Activated CD8-positive, alpha-beta memory T cell treated with anti-CD3 and anti-CD28 coated beads, Interleukin-2, amount 50 U/mL, for 24 hours (primary cell): Measurements from ENCODE around the gene FOSL1.
"Not testable (repeated sequence)": the region's sequence is repeated elsewhere in the genome, so short reads cannot be mapped to it uniquely, and the experiment has no call there.

Experiments used
- DNase-seq: peaks from one replicate; pipeline ENCODE4 v3.0.0-alpha.2; 2020; ENCODE audit errors: extremely low read depth

The FOSL1 gene

GRCh38 chr11:65852508-65853245 is 47.5 kb downstream of the FOSL1 start:
- DNase-seq, result no peak

GRCh38 chr11:65851811-65852507 is 48.2 kb downstream of the FOSL1 start:
- no peak for DNase-seq

GRCh38 chr11:65851083-65851579 is 49.1 kb downstream of the FOSL1 start:
- DNase-seq, result no peak

- no peak for DNase-seq
Measured at GRCh38 chr11:65850217-65851082, 49.7 kb downstream of the FOSL1 start.

- no peak for DNase-seq
Measured at GRCh38 chr11:65849771-65850216, 50.4 kb downstream of the FOSL1 start.

GRCh38 chr11:65849366-65849765 is 50.8 kb downstream of the FOSL1 start:
- no peak for DNase-seq

GRCh38 chr11:65848693-65849092 is 51.5 kb downstream of the FOSL1 start:
- not testable (repeated sequence) for DNase-seq

- no peak for DNase-seq
Measured at GRCh38 chr11:65847746-65848145, 52.4 kb downstream of the FOSL1 start.

- no peak for DNase-seq
Measured at GRCh38 chr11:65844231-65844872, 55.8 kb downstream of the FOSL1 start.

GRCh38 chr11:65843811-65844210 is 56.4 kb downstream of the FOSL1 start:
- no peak for DNase-seq

- DNase-seq, result no peak
Measured at GRCh38 chr11:65842144-65842543, 58.0 kb downstream of the FOSL1 start.
